Measurements from ENCODE around the gene CBX2. TPM values are rescaled to one million over a fixed set of nuclear protein-coding genes. Genes with fewer than 3 reads are reported as not detected.

The CBX2 gene
- total RNA-seq, 1 donor from 2014 or later: 4.2 TPM

- DNase-seq: no peak
- intact Hi-C loops (cut with DNase I): no loop called here
- ATAC-seq (ENCODE audit: poor library complexity): no peak
Measured at GRCh38 chr17:79814127-79814973, 36.4 kb downstream of the CBX2 start.

- intact Hi-C loops (cut with DNase I): no loop called here
- DNase-seq: peak; percentile 70
- peak; percentile 15 for ATAC-seq (ENCODE audit: poor library complexity)
Measured at GRCh38 chr17:79814974-79815835, 37.3 kb downstream of the CBX2 start.

GRCh38 chr17:79815836-79816461 is 38.0 kb downstream of the CBX2 start:
- DNase-seq: no peak
- no peak for ATAC-seq (ENCODE audit: poor library complexity)
- intact Hi-C loops (cut with DNase I): no loop called here

GRCh38 chr17:79818026-79818758 is 40.2 kb downstream of the CBX2 start:
- DNase-seq (no peak), ATAC-seq (ENCODE audit: poor library complexity) (no peak)
- intact Hi-C loops (cut with DNase I): no loop called here

- intact Hi-C loops (cut with DNase I): no loop called here
- no peak for ATAC-seq (ENCODE audit: poor library complexity)
- DNase-seq: no peak
Measured at GRCh38 chr17:79819085-79819484, 41.1 kb downstream of the CBX2 start.

- intact Hi-C loops (cut with DNase I): no loop called here
- peak; percentile 79 for ATAC-seq (ENCODE audit: poor library complexity)
Measured at GRCh38 chr17:79819534-79820276, 41.8 kb downstream of the CBX2 start.

GRCh38 chr17:79820959-79821330 is 43.0 kb downstream of the CBX2 start:
- no peak for DNase-seq
- intact Hi-C loops (cut with DNase I): no loop called here
- no peak for ATAC-seq (ENCODE audit: poor library complexity)

More at GRCh38 chr17:79819534-79820276, 41.8 kb downstream of the CBX2 start:
- DNase-seq: no peak

- intact Hi-C loops (cut with DNase I): no loop called here
- ATAC-seq (ENCODE audit: poor library complexity): no peak
Measured at GRCh38 chr17:79821331-79822095, 43.6 kb downstream of the CBX2 start.

GRCh38 chr17:79822583-79823124 is 44.7 kb downstream of the CBX2 start:
- intact Hi-C loops (cut with DNase I): no loop called here
- no peak for ATAC-seq (ENCODE audit: poor library complexity)
- no peak for DNase-seq

More at GRCh38 chr17:79821331-79822095, 43.6 kb downstream of the CBX2 start:
- DNase-seq: no peak

- intact Hi-C loops (cut with DNase I): no loop called here
- DNase-seq (no peak), ATAC-seq (ENCODE audit: poor library complexity) (no peak)
Measured at GRCh38 chr17:79824234-79824633, 46.3 kb downstream of the CBX2 start.

- ATAC-seq (ENCODE audit: poor library complexity) (no peak), DNase-seq (no peak)
- intact Hi-C loops (cut with DNase I): no loop called here
Measured at GRCh38 chr17:79824893-79825579, 47.1 kb downstream of the CBX2 start.

- no peak for ATAC-seq (ENCODE audit: poor library complexity)
- DNase-seq: no peak
- intact Hi-C loops (cut with DNase I): no loop called here
Measured at GRCh38 chr17:79825580-79825921, 47.6 kb downstream of the CBX2 start.

GRCh38 chr17:79826204-79826680 is 48.3 kb downstream of the CBX2 start:
- DNase-seq: no peak
- intact Hi-C loops (cut with DNase I): no loop called here
- no peak for ATAC-seq (ENCODE audit: poor library complexity)

- intact Hi-C loops (cut with DNase I): no loop called here
- ATAC-seq (ENCODE audit: poor library complexity): no peak
- DNase-seq: no peak
Measured at GRCh38 chr17:79826841-79827578, 49.1 kb downstream of the CBX2 start.

- ATAC-seq (ENCODE audit: poor library complexity): no peak
- no peak for DNase-seq
- intact Hi-C loops (cut with DNase I): no loop called here
Measured at GRCh38 chr17:79829004-79829403, 51.1 kb downstream of the CBX2 start.

- DNase-seq (no peak), ATAC-seq (ENCODE audit: poor library complexity) (no peak)
- intact Hi-C loops (cut with DNase I): no loop called here
Measured at GRCh38 chr17:79829457-79829856, 51.5 kb downstream of the CBX2 start.
